ENCODE results near the gene MAGI2.

- TF ChIP-seq EZH2phosphoT487 (IDR thresholded peaks at IDR 0.05; ENCODE audit: borderline replicate concordance) (no peak), CTCF (conservative IDR thresholded peaks at IDR 0.05; ENCODE audit: low read length) (no peak)
These were observed 966.0 kb downstream of the MAGI2 start for GRCh38 chr7:78487464-78487863.

All from Loucy (cell line).